Measurements from ENCODE around the gene NT5M. TPM values are rescaled to one million over a fixed set of nuclear protein-coding genes. Genes with fewer than 3 reads are reported as not detected.

The NT5M gene
- total RNA-seq, 2 experiments from 2014 or later = 4.3 to 5.4 TPM

DNA sequence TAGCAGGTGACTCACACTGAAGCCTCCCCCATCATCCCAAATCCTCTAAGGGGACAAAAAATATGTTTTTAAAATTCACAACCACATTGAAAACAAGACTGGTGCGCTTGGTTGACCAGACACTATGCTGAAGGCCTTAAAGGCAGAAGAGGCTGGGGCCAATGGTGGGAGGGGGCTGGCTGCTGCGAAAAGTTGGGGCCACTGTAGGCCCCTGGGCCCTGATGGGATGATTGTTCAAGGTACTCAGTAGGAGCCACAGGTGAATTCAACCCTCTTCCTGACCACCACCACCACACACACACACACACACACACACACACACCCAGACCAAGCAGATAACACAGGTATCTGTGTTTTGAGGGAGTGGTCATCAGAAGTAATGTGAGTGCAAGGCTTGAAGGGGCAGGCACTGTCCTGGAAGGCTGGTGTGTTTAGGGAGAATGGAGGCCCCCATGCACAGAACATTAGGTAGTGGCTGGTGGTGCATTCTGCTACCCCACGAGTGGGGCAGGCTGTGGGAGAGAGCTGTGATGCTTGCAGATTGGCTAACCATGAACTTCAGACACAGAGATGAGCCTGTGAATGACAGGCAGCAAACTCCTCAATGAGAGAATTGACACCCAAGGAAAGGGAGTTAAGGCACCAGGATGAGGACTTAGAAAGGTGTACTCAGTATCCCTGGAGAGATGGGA is 55.0 kb downstream of the NT5M start:
- no peak for DNase-seq
- intact Hi-C loops (cut with DNase I, micrococcal nuclease) = loop anchor here (5.0 to 10.0 kb wide), 2 partner anchors 209 to 667 kb away; no protein-coding TSS in a partner anchor

DNA sequence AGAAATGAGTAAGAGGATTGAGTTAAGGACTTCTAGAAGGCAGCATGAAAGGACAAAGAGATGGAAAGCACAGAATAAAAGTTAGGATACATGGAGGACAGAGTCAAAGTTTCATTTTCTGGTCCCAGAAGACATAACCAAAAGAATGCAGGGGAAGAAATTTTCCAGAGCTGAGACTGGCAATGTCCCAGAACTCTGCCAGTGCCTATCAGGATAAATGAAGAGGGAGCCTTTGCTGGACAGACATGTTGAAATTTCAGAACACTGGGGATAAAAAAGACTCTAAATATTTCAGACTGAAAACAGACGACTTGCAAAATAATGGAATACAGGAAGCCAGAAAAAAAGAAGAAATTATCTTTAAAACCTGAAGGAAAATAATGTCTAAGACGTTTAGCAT is 55.7 kb downstream of the NT5M start:
- Mint-ChIP-seq H3K4me1 (no peaks in the 10 kb centered on the region), H3K4me3 (no peak overlapping the region), H3K27me3 (peaks cover 2% of the 10 kb centered on the region), H3K36me3 (ENCODE audit: low read depth) (no peaks in the 10 kb centered on the region), H3K27ac (no peak overlapping the region), H3K9me3 (ENCODE audit: low read depth) (peaks cover 6% of the 10 kb centered on the region)
- POLR2A ChIA-PET = no interaction called here
- ATAC-seq (no peak), DNase-seq (no peak)
- CTCF ChIA-PET = interaction anchor here (0.7 to 1.9 kb wide), 4 partner anchors 28 to 283 kb away, joined by 3 to 10 read pairs (median 4); partner anchors contain the start of gene RASD1
- intact Hi-C loops (cut with DNase I, micrococcal nuclease) = loop anchor here (5.0 to 10.0 kb wide), 2 partner anchors 208 to 666 kb away; no protein-coding TSS in a partner anchor

More for the DNA sequence above, 55.0 kb downstream of the NT5M start:
- ChIA-PET CTCF (interaction anchor here (1.0 kb wide), 1 partner anchor 27 kb away, joined by 3 read pairs; no protein-coding TSS in a partner anchor), POLR2A (no interaction called here)
- H3K27ac Mint-ChIP-seq = no peak overlapping the region
- ATAC-seq = no peak
- peaks cover 2% of the 10 kb centered on the region for H3K27me3 Mint-ChIP-seq
- H3K4me3 Mint-ChIP-seq = no peak overlapping the region
- H3K9me3 Mint-ChIP-seq (ENCODE audit: low read depth) = peaks cover 6% of the 10 kb centered on the region
- H3K4me1 Mint-ChIP-seq = no peaks in the 10 kb centered on the region
- no peaks in the 10 kb centered on the region for H3K36me3 Mint-ChIP-seq (ENCODE audit: low read depth)

DNA sequence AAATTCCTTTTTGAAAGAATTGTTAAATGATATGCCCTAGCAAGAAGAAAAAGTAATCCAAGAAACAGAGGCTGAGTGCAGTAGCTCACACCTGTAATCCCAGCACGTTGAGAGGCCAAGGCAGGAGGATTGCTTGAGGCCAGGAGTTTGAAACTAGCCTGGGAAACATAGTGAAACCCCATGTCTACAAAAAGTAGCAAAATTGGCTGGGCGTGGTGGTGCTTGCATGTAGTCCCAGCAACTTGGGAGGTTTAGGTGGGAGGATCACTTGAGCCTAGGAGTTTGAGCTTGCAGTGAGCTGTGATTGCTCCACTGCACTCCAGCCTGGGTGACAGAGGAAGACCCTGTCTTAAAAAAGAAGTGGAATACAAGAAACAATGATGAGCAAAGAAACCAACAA is 56.1 kb downstream of the NT5M start:
- CTCF ChIA-PET = interaction anchor here (0.7 to 1.9 kb wide), 4 partner anchors 28 to 282 kb away, joined by 3 to 10 read pairs (median 4); partner anchors contain the start of gene RASD1
- POLR2A ChIA-PET = no interaction called here
- H3K27me3 Mint-ChIP-seq = peaks cover 2% of the 10 kb centered on the region
- no peak overlapping the region for H3K4me3 Mint-ChIP-seq
- no peak for ATAC-seq
- H3K27ac Mint-ChIP-seq = no peak overlapping the region
- H3K4me1 Mint-ChIP-seq = no peaks in the 10 kb centered on the region
- intact Hi-C loops (cut with DNase I, micrococcal nuclease) = loop anchor here (5.0 to 10.0 kb wide), 2 partner anchors 208 to 666 kb away; no protein-coding TSS in a partner anchor
- no peak for DNase-seq
- H3K9me3 Mint-ChIP-seq (ENCODE audit: low read depth) = peaks cover 6% of the 10 kb centered on the region
- H3K36me3 Mint-ChIP-seq (ENCODE audit: low read depth) = no peaks in the 10 kb centered on the region

DNA sequence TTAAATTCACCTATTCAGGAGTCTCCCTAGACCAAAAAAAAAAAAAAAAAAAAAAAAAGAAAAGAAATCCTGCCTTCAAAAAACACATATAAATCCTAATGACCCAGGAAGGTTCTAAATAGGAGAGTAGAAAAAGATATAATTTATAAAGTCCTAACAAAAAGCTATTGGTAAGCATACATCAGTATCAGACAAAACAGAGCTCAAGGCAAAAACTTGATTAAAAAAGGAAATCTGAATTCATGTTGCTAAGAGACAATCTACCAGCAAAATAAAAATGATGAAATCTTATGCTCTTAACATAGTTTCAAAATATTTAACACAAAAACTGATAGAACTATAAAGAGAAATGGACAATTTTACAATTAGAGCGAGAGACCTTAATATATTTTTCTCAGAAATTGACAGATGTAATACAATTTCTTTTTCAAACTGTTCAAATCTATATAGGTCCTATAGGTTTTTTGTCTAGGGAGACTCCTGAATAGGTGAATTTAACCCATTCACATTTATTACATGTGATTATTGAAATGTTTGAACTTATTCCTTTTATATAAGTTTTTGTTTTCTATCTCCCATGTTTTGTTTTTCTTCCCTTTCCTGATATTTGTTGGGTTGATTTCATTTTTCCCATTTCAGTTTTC is 57.0 kb downstream of the NT5M start:
- ChIA-PET CTCF (interaction anchor here (0.6 to 1.9 kb wide), 2 partner anchors 32 to 281 kb away, joined by 3 to 10 read pairs; no protein-coding TSS in a partner anchor), POLR2A (no interaction called here)
- H3K9me3 Mint-ChIP-seq (ENCODE audit: low read depth) = peaks cover 6% of the 10 kb centered on the region
- DNase-seq (no peak), ATAC-seq (no peak)
- peaks cover 2% of the 10 kb centered on the region for H3K27me3 Mint-ChIP-seq
- no peak overlapping the region for H3K27ac Mint-ChIP-seq
- intact Hi-C loops (cut with DNase I, micrococcal nuclease) = no loop called here
- no peaks in the 10 kb centered on the region for H3K4me1 Mint-ChIP-seq
- no peaks in the 10 kb centered on the region for H3K36me3 Mint-ChIP-seq (ENCODE audit: low read depth)
- no peak overlapping the region for H3K4me3 Mint-ChIP-seq

- Mint-ChIP-seq H3K4me1 (no peaks in the 10 kb centered on the region), H3K27me3 (peaks cover 2% of the 10 kb centered on the region), H3K9me3 (ENCODE audit: low read depth) (peaks cover 6% of the 10 kb centered on the region), H3K27ac (no peak overlapping the region), H3K36me3 (ENCODE audit: low read depth) (no peaks in the 10 kb centered on the region), H3K4me3 (no peak overlapping the region)
- DNase-seq (no peak), ATAC-seq (no peak)
- intact Hi-C loops (cut with DNase I, micrococcal nuclease) = no loop called here
- ChIA-PET POLR2A (no interaction called here), CTCF (interaction anchor here (0.7 kb wide), 1 partner anchor 135 kb away, joined by 3 read pairs; no protein-coding TSS in a partner anchor)
Observed at GRCh38 chr17:17361543-17361866, 58.3 kb downstream of the NT5M start.

GRCh38 chr17:17361867-17362539 is 58.8 kb downstream of the NT5M start:
- ChIA-PET CTCF (interaction anchor here (0.7 kb wide), 1 partner anchor 135 kb away, joined by 3 read pairs; no protein-coding TSS in a partner anchor), POLR2A (no interaction called here)
- intact Hi-C loops (cut with DNase I, micrococcal nuclease) = no loop called here
- DNase-seq (no peak), ATAC-seq (no peak)
- peaks cover 2% of the 10 kb centered on the region for H3K27me3 Mint-ChIP-seq
- H3K27ac Mint-ChIP-seq = no peak overlapping the region
- H3K36me3 Mint-ChIP-seq (ENCODE audit: low read depth) = no peaks in the 10 kb centered on the region
- no peaks in the 10 kb centered on the region for H3K4me1 Mint-ChIP-seq
- H3K4me3 Mint-ChIP-seq = no peak overlapping the region
- peaks cover 6% of the 10 kb centered on the region for H3K9me3 Mint-ChIP-seq (ENCODE audit: low read depth)

- Mint-ChIP-seq H3K4me1 (no peaks in the 10 kb centered on the region), H3K36me3 (ENCODE audit: low read depth) (no peaks in the 10 kb centered on the region), H3K4me3 (no peak overlapping the region), H3K27ac (no peak overlapping the region), H3K27me3 (peaks cover 2% of the 10 kb centered on the region), H3K9me3 (ENCODE audit: low read depth) (peaks cover 6% of the 10 kb centered on the region)
- intact Hi-C loops (cut with DNase I, micrococcal nuclease) = no loop called here
- DNase-seq (no peak), ATAC-seq (no peak)
- ChIA-PET POLR2A (no interaction called here), CTCF (interaction anchor here (0.7 kb wide), 1 partner anchor 294 kb away, joined by 3 read pairs; no protein-coding TSS in a partner anchor)
Observed at GRCh38 chr17:17362540-17362930, 59.4 kb downstream of the NT5M start.

DNA sequence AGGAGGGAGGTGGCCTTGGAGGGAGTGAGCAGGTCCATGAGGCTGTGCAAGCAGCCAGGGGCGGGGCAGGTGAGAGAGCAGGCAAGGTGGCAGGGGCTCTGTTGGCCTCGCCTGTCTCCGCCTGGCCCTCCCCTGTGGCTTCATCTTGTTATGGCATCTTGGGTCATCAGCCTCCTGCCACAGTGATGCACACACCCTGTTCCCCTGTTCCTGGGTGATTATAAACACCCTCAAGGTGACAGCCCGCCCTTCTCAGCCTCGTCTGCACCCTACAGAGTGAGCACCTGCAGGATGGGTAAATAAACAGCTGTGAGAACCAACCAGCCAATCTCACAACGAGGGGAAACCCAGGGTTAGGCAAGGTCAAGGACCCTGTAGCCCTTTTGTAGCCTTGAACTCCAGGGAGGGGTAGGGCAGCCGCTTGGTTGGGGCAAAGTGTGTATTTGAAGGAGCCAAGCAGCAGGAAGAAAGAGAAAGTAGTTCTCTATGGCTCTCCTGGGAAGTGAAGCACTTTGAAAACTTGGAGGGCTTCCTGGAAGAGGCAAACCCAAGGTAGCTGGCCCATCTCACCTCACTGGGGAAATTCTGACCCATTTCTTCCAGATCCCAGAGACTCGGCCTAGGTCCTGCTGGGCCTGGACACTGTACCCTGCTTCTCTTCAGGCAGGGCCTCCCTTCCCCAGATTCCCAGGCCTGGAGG is 60.6 kb downstream of the NT5M start:
- H3K27me3 Mint-ChIP-seq = peaks cover 2% of the 10 kb centered on the region
- ChIA-PET POLR2A (no interaction called here), CTCF (interaction anchor here (1.1 to 1.7 kb wide), 2 partner anchors 9 to 250 kb away, joined by 4 to 5 read pairs; no protein-coding TSS in a partner anchor)
- no peaks in the 10 kb centered on the region for H3K36me3 Mint-ChIP-seq (ENCODE audit: low read depth)
- peaks cover 4% of the 10 kb centered on the region for H3K9me3 Mint-ChIP-seq (ENCODE audit: low read depth)
- H3K4me3 Mint-ChIP-seq = no peak overlapping the region
- DNase-seq (no peak), ATAC-seq (no peak)
- no peaks in the 10 kb centered on the region for H3K4me1 Mint-ChIP-seq
- intact Hi-C loops (cut with DNase I, micrococcal nuclease) = no loop called here
- H3K27ac Mint-ChIP-seq = no peak overlapping the region

DNA sequence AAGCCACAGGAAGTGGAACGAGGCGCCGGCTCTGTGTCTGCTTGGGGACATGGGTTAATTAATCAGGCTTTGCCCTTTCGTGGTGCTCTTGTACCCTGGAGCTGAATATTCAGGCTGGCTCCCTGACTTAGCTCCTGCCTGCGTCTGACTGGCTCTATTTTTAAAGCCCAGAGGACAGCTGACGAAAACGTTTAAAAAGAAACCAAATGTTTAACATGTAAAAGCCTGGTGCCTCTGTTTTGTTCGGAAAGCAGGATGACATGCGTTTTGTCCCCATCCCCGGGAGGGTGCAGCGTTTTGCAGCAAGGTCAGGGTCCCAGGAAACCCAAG is 61.1 kb downstream of the NT5M start:
- no peaks in the 10 kb centered on the region for H3K4me1 Mint-ChIP-seq
- POLR2A ChIA-PET = interaction anchor here (0.6 kb wide), 1 partner anchor 276 kb away, joined by 5 read pairs; no protein-coding TSS in a partner anchor
- DNase-seq = no peak
- intact Hi-C loops (cut with DNase I, micrococcal nuclease) = no loop called here
- no peak for ATAC-seq
- H3K36me3 Mint-ChIP-seq (ENCODE audit: low read depth) = no peaks in the 10 kb centered on the region
- no peaks in the 10 kb centered on the region for H3K9me3 Mint-ChIP-seq (ENCODE audit: low read depth)
- no peak overlapping the region for H3K27ac Mint-ChIP-seq
- CTCF ChIA-PET = interaction anchor here (1.1 to 1.7 kb wide), 2 partner anchors 9 to 249 kb away, joined by 4 to 5 read pairs; no protein-coding TSS in a partner anchor
- peaks cover 2% of the 10 kb centered on the region for H3K27me3 Mint-ChIP-seq
- H3K4me3 Mint-ChIP-seq = no peak overlapping the region

GRCh38 chr17:17365476-17366110 is 62.4 kb downstream of the NT5M start:
- Mint-ChIP-seq H3K27ac (no peak overlapping the region), H3K36me3 (ENCODE audit: low read depth) (no peaks in the 10 kb centered on the region), H3K27me3 (peaks cover 2% of the 10 kb centered on the region), H3K9me3 (ENCODE audit: low read depth) (no peaks in the 10 kb centered on the region), H3K4me3 (no peak overlapping the region), H3K4me1 (peaks cover 2% of the 10 kb centered on the region)
- no peak for DNase-seq
- intact Hi-C loops (cut with DNase I, micrococcal nuclease) = no loop called here
- ChIA-PET POLR2A (no interaction called here), CTCF (interaction anchor here (0.6 to 0.7 kb wide), 2 partner anchors 83 to 673 kb away, joined by 3 read pairs; partner anchors contain the start of genes ATPAF2 and GID4)
- no peak for ATAC-seq
